DMS153 treated with DMSO at 0.1 percent for 48 hours (cell line): ENCODE data around the gene PP2D1.
"Not testable (repeated sequence)": the region's sequence is repeated elsewhere in the genome, so short reads cannot be mapped to it uniquely, and the experiment has no call there.

Source experiments
- DNase-seq: peaks from one replicate; lab custom pipeline; 2025; ENCODE audit not compliant: unreplicated experiment; lab: John Stamatoyannopoulos, UW

Gene PP2D1

DNA sequence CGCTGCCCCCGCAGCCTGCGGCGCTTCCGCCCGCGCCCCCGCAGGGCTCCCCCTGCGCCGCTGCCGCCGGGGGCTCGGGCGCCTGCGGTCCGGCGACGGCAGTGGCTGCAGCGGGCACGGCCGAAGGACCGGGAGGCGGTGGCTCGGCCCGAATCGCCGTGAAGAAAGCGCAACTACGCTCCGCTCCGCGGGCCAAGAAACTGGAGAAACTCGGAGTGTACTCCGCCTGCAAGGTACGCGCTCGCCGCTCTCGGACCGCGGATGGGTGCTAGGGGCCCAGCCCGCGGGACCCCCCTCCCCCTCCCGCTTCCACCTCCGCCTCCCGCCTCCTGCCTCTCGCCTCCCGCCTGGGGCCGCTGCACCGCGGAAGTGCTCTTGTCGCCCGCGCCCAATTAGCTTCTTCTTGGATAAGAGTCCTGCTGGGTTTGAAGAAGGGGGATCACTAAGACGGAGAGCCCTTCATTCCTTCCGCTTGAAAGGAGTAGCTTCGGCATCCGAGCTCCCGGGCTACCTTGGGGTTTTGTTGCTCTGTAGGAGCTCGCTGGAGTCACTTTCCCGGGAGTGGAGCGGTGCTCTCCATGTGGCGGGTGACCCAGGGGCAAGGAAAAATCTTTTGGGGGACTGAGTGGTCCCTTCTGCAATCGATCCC, 28.6 kb upstream of the PP2D1 start:
- no peak for DNase-seq

DNA sequence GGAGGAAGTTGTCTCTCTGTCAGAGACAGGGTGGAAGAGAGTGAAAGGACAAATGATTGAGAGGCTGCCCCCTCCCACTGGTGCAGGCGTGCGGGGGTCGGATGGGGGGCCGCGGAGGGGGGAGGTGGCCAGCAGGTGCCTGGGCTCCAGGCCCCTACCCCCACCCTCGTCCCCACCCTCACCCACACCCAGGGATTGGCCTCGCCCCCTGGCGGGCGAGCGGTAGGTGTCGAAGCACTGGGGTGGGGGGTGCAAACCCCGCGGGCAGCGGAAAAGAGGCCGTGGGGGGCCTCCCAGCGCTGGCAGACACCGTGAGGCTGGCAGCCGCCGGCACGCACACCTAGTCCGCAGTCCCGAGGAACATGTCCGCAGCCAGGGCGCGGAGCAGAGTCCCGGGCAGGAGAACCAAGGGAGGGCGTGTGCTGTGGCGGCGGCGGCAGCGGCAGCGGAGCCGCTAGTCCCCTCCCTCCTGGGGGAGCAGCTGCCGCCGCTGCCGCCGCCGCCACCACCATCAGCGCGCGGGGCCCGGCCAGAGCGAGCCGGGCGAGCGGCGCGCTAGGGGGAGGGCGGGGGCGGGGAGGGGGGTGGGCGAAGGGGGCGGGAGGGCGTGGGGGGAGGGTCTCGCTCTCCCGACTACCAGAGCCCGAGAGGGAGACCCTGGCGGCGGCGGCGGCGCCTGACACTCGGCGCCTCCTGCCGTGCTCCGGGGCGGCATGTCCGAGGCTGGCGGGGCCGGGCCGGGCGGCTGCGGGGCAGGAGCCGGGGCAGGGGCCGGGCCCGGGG, 27.9 kb upstream of the PP2D1 start, which contains the start of gene KAT2B:
KAT2B (plus strand) TSS at position 682 of the 783 bp plus-strand sequence; CDS start at position 714, 32 bp downstream.
- DNase-seq, result peak; percentile 12

DNA sequence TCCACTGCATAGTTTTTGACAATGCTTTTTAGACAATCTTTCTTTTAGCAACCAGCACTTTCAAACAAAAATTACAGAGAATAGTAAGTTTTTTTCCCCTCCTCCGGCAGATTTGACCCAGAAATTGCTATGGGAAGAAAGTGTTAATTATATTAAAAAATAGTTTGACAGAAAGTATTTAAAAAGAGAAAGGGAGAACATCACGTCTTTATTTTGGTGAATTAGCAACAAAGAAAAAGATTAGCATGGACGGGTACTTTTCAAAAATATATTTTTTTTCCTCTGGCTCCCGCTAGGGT, 27.4 kb upstream of the PP2D1 start:
- no peak for DNase-seq

DNA sequence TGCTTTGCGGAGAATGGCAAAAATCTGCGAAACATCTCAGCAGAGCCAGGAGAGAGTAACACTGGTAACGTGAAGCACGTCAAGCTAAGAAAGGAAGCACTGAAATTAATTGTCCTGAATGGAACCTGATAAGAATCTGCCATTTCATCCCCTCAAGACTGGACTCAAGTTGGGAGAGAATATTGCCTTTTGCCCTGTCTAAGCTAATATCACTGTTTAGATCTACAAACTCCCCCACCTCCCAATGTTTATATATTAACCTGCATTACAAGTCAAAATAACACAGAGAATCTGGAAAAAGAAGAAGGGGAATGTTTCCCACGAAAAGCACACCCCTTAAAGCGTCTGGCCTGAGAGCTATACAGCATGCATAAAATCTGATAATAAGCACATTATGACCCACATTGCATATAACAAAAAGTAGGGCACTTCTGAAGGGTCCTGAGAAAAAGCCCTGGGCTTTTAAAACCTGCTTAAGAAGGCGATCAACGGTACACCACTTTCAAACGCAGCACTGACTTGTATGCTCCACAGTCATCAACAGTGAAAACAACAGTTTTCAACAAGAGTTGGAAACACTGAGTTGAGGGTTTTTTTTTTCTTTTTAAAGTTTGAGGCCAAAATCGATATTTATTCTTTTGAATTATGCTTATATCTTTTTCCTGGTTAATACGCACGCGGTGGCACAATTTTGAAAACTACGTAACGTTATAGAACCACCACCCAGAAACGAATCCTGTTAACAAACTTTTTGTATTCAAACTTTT, 26.8 kb upstream of the PP2D1 start:
- no peak for DNase-seq

DNA sequence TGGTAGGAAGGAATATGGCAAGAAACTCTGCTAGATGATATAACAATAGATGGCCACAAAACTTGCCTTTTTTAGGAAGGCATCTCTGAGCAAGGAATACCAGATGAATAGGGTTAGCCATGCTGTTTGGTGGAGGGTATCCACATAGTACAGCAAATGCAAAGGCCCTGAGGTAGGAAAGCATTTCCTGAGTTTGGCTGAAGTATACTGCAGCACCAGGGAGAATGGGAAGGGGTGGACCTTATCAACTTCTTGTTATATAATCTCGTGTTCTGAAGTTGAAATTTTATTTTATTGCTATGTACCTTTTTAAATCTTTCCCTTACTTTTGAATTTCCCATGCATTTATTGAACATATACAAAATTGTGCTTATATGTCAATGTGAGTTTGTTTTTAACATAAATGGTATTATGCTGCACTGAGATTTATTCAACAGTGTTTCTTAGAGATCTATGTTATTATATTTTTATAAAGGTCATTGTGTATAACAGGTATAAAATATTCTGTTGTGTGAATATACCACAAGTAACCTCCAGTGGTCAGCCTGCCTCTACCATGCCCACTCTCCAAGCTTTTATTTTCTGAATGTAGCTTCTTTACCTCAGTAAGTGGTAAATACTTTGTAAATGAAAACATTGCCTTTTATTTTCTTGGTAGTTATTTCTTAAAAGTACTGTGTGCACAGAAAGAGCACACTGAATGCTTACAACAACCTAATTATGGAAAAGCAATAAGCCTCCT, 25.4 kb upstream of the PP2D1 start:
- DNase-seq, result no peak

DNA sequence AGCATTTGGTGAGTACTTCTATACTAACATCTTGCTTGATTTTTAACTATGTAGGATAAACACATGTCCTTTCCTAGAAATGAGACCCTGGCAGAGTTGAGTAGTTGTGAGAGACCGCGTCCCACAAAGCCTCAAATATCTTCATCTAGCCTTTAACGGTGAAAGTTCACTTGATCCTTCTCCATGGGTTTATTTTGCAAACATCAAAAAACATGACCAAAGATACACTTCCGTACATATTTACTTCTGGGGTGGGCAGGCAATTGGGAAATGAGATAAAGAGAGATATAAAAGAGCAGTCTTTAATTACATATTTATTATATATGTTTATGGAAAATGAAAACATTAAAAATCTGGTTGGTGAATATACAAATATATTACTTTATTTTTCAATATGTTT, 23.0 kb upstream of the PP2D1 start:
- DNase-seq, result no peak

DNA sequence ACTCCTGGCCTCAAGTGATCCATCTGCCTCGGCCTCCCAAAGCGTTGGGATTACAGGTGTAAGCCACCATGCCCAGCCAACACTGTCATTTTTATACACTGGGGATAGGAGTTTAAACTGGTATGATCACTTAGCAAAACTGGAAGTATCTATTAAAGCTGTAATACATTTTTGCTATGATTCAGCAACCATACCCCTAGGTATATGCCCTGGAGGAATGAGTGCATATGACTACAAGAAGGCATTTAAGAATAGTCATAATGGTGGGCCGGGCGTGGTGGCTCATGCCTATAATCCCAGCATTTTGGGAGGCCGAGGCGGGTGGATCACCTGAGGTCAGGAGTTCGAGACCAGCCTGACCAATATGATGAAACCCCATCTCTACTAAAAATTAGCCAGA, 19.9 kb upstream of the PP2D1 start:
- DNase-seq, result not testable (repeated sequence)

DNA sequence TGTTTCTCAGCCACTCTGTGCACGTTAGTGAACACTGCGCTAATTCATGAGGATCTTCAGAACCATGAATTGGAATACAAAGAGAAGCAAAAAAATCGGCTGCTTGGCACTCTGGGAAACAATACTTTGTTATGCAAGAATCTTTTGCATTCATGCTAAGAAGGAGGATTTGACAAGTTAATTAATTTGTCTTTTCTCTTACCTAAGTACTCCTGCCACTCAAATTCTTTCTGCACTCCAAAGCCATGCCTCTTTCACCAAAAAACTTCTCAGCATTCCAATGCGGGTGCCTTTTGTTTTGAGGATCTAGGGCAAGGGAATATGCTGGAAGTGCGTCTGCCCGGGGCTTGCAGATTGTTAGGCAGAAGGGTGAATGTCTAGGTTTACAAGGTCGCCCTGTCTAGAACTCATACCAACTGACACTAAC, 16.9 kb upstream of the PP2D1 start:
- no peak for DNase-seq

DNA sequence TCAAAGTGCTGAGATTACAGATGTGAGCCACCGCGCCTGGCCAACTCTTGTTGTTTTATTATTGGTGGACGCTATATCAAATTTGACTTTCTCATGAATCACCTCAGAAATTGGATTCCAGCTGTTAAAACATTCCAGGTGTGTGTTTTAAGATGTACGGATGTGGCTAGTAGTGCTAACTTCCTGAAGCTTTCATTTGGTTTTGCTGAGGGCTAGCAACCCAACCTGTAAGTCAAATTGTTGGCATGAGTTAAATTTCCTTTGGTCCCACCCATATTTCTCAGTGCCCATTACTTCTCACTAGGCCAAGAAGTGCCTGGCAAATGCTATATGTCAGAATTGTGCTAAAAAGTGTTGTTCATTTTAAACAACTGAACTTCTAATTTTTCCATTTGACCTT, 15.1 kb upstream of the PP2D1 start:
- no peak for DNase-seq

DNA sequence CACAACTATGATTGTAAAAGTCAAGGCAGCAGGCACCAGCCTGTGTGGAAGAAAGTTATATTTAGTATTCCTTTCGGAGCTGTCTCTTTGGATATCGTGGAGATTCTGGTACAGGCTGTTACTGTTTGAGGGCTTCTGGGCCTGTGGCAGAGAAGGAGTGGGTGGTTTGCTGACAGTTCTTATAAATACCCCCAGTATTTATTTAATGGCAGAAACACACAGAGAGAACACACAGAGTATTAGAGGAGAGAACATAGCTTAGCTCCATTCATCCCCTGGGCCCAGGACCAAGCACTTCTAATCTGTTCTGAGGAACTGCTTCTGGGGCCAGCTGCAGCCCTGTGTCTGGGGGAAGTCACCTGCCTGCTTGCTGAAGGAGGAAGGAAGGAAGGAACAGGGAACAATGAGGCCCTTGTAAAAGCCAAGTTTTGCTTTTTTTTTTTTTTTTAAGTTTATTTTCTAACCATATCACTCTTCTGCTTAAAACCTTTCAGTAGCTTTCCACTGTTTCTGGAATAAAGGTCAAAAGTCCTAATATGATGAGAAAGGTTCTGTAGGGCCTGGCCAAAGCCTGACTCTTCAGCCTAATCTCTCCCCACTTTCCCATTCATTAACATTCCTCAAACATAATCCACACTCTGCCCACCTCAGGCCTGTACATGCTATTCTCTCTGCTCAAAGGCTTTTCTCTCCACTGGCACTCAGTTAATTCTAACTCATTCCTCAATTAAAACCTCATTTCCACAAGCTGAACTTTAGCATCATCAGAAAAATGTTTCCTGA, 11.8 kb upstream of the PP2D1 start:
- DNase-seq, result no peak

DNA sequence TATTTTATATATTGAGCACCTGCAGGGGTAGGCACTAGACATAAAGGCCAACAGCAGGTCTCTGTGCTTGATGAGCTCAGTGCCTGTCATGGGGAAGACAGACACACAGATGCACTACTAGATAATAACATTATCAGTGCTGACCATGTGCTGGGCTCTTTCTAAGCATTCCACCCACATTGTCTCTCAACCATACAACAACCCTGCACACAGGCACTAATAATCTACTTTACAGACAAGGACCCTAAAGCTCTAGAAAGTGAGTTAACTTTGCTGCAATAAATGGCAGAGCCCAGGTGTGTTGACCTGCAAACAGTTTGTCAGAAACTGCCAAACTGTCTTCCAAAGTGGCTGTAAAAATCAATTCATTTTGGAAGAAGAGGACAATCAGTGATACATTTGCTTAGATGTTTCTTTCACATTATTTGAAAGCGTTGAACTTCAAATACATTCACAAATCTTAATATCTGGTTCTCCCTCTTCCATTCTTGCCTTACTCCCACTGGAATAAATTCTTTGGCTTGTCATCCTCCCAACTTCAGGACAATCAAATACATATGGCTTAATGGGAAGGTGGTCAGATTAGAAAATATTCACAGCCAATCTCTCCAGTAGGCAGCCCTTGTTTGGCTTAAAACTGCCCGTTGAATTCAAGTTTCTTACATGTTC, 11.0 kb upstream of the PP2D1 start:
- DNase-seq, result no peak

DNA sequence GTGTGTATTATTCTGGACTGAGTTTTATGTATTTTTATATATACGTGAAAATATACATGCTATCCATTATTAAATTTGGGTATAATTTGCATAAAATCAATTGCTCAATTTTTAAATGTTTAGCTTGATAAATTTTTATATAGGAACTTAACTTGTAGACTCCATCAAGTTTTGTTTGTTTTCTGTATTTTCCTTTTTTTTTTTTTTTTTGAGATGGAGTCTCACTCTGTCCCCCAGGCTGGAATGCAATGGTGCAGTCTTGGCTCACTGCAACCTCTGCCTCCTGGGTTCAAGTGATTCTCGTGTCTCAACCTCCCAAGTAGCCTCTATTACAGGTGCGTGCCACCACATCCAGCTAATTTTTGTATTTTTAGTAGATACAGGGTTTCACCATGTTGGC, 4.0 kb upstream of the PP2D1 start:
- not testable (repeated sequence) for DNase-seq

DNA sequence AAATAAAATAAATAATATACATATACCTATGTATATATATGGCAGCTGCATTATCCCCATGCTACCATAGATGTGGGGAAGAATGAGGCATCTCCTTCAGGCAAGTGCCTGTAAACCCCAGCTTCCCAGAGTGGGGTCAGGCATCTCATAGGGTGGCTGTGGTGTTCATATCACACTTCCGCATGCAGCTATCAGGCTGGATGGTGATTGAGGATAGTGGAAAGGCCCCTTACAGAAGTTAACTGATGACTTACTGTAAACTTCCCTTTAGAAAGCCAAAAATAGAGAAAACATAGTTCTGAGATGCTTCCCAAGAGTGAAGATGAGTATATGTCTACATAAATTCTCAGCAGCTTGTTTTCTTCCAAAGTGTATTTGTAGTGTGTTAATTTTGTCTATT, 3.5 kb upstream of the PP2D1 start:
- no peak for DNase-seq

DNA sequence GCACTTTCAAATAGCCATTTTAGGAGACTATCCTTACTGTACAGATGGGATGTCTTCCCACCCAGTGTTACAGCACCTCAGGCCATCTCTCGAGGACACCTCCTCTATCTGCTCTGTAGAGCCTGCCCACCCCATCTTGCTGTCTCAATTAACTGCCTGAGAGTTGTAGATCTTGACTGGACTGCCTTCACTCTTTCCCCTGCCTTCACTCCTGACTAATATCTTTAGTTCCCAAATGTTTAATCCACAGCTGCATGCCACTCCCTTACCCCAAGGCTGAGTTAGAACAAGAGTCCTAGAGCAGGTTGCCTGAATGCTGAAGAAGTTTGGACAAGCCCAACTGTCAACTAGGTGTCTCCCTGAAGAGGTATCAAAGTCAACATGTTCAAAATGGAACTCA, 1.3 kb upstream of the PP2D1 start:
- DNase-seq, result no peak

DNA sequence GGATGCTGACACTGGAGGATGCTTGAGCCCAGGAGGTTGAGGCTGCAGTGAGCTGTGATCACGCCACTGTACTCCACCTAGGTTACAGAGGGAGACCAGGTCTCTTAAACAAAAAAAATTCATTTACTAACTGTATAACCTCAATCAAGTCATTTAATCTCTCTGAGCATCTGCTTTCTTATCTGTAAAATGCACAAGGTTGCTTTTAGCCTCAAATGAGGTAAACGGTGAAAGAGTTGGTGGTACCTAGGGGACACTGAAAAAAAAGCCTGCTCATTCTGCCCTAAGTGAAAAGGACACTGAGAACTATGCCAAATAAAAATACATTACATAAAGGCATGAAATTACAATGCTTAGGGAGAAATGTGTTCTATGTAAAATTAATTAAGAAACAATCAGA, 3.4 kb downstream of the PP2D1 start:
- no peak for DNase-seq

DNA sequence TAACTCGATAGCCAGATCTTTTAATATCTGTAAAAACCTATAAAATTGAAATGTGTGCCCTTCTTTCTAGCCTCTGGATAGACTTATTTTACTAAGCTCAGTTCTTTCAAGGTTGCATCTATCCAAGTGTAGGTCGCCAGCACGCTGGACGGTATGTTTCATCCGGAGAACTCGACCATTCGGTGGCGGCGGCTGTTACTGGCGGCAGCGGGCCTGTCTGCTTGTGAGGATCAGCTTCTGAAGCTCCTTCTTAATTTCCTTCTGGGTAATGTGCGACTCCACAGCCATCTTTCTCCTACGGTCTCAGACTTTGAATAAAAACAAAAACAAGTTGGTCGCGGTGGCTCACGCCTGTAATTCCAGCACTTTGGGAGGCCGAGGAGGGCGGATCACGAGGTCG, 4.1 kb downstream of the PP2D1 start:
- DNase-seq, result no peak

DNA sequence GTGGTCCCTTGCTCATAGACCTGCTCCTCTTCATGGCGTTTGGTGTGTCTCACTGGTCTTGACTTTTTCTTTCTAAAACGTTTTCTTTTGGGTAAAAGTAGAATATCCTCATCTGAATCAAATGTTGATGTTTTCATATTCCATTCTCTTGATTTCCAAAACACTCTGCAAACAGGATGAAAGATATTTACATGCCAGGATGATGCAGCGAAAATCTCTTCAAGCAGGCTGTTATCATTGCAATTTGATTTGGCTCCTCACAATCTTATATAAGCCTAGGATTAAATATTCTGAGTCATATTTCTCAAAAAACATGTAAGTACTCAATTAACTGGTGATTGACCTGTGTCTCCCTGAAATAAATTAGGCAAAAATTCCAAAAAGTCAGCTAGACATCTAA, 10.1 kb downstream of the PP2D1 start:
- DNase-seq, result no peak

DNA sequence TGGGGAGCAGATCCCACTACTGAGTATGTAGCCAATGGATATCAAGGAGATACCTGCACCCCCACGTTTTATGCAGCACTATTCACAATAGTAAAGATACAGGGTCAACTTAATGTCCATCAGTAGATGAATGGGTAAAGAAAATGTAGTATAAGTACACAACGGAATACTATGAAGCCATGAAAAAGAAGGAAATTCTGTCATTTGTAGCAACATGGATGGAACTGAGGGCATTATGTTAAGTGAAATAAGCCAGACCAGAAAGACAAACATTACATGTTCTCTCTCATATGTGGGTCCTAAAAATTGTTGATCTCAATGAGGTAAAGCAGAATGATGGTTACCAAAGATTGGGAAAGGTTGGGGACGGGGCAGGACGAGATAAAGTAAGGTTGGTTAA, 14.6 kb downstream of the PP2D1 start:
- no peak for DNase-seq

DNA sequence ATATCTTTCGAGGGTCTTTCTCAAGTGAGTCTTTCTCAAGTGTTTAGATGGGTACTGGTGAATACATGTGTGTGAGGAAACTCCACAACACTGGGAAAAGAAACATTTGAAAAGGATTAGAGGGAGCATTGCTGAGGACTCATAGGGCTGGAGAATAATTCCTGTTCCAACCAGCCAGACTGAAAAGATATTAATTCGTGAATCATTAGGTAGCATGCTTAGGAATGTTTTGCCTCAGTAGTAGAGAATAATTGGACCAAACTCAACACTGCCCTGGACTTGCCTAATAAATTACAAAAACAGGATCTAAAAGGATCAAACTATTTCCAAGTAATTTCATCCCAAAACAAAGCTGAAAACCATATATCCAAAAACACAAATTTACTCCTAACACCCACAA, 17.3 kb downstream of the PP2D1 start:
- no peak for DNase-seq

DNA sequence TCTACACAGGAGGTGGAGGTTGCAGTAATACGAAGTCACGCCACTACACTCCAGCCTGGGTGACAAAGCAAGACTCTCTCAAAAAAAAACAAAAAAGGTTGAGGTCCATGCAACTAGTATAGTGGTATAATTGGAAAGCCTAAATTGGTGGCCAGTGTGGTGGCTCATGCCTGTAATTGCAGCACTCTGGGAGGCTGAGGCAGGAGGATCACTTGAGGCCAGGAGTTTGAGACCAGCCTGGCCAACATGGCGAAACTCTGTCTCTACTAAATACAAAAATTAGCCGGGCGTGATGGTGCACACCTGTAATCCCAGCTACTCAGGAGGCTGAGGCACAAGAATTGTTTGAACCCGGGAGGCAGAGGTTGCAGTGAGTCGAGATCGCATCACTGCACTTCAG, 23.2 kb downstream of the PP2D1 start:
- not testable (repeated sequence) for DNase-seq
